Right atrium auricular region (tissue), 2 donors: ENCODE results near the gene USP3. TPM values are rescaled to one million over a fixed set of nuclear protein-coding genes. Genes with fewer than 3 reads are reported as not detected.

Experiments
- DNase-seq: peaks from one replicate; pipeline ENCODE4 v3.0.0-alpha.2; 2019; ENCODE audit warnings: low spot score
- H3K27ac ChIP-seq, 2 donors: fragments of 200-600 bp; sonication (generic); 1 replicate in 1 of 2; 2 replicates in 1 of 2; pipeline ENCODE4 v1.5.1; 2016 to 2019
- H3K27me3 ChIP-seq, 2 donors: fragments of 200-600 bp; sonication (generic); one replicate each; pipeline versions ENCODE4 v1.5.1 to v1.6.0; 2017 to 2019
- H3K36me3 ChIP-seq: fragments of 200-600 bp; sonication (generic); one replicate; pipeline ENCODE4 v1.5.1; 2016
- H3K4me1 ChIP-seq, 2 donors: fragments of 200-600 bp; sonication (generic); one replicate each; pipeline versions ENCODE4 v1.5.1 to v1.6.0; 2017 to 2019
- H3K4me3 ChIP-seq, 2 donors: fragments of 200-600 bp; sonication (generic); 1 replicate in 1 of 2; 2 replicates in 1 of 2; pipeline ENCODE4 v1.5.1; 2017 to 2019; ENCODE audit warnings: mild to moderate bottlenecking in 1 of 2, moderate library complexity in 1 of 2
- H3K9me3 ChIP-seq, 2 donors: fragments of 200-600 bp; sonication (generic); one replicate each; pipeline ENCODE4 v1.5.1; 2019
- CTCF ChIP-seq, 2 donors: fragments of 200-600 bp; sonication (generic); IDR thresholded peaks; one replicate each; pipeline ENCODE4 v1.5.1; 2019; ENCODE audit warnings: antibody characterized with exemption in 2 of 2
- total RNA-seq, 2 donors: library from RNA; depleted of rRNA; stranded (reverse); fragments of >200 nt; gene quantifications; one replicate each; pipeline ENCODE4 v1.1.0, GENCODE V29; 2016

Gene USP3
- total RNA-seq, 2 donors from 2014 or later: 12.3 to 18.5 TPM

GRCh38 chr15:63588826-63589225, 84.4 kb downstream of the USP3 start:
- no peak for TF ChIP-seq CTCF (IDR thresholded peaks at IDR 0.05)
- Histone ChIP-seq H3K4me3 (no peak overlapping the region), H3K9me3 (no peaks in the 10 kb centered on the region), H3K4me1 (no peaks in the 10 kb centered on the region), H3K27ac (no peak overlapping the region), H3K27me3 (no peaks in the 10 kb centered on the region), H3K36me3 (peaks cover 47% of the 10 kb centered on the region)
- no peak for DNase-seq

- no peak for DNase-seq
- Histone ChIP-seq H3K27me3 (no peaks in the 10 kb centered on the region), H3K27ac (no peak overlapping the region), H3K9me3 (no peaks in the 10 kb centered on the region), H3K4me1 (peaks cover 0 to 44% of the 10 kb centered on the region in 2 donors), H3K4me3 (no peak overlapping the region), H3K36me3 (peaks cover 37% of the 10 kb centered on the region)
- no peak for TF ChIP-seq CTCF (IDR thresholded peaks at IDR 0.05)
Observed at GRCh38 chr15:63593705-63594671, 89.6 kb downstream of the USP3 start.

GRCh38 chr15:63595065-63595464, 90.7 kb downstream of the USP3 start:
- Histone ChIP-seq H3K36me3 (peaks cover 26% of the 10 kb centered on the region), H3K4me1 (peaks cover 0 to 54% of the 10 kb centered on the region in 2 donors)
- no peak for DNase-seq

GRCh38 chr15:63595688-63596087, 91.3 kb downstream of the USP3 start:
- Histone ChIP-seq H3K36me3 (peaks cover 22% of the 10 kb centered on the region), H3K27me3 (no peaks in the 10 kb centered on the region), H3K4me1 (peaks cover 0 to 58% of the 10 kb centered on the region in 2 donors), H3K9me3 (no peaks in the 10 kb centered on the region), H3K27ac (peak overlapping the region; percentile 92 to 93), H3K4me3 (no peak overlapping the region)
- no peak for TF ChIP-seq CTCF (IDR thresholded peaks at IDR 0.05)
- no peak for DNase-seq

More at GRCh38 chr15:63595065-63595464, 90.7 kb downstream of the USP3 start:
- Histone ChIP-seq H3K27me3 (no peaks in the 10 kb centered on the region), H3K9me3 (no peaks in the 10 kb centered on the region), H3K27ac (peak overlapping the region in 1 of 2 donors; percentile 17), H3K4me3 (no peak overlapping the region)
- no peak for TF ChIP-seq CTCF (IDR thresholded peaks at IDR 0.05)

- H3K27me3 ChIP-seq: no peaks in the 10 kb centered on the region
- peak overlapping the region in 1 of 2 donors; percentile 61 for H3K4me3 ChIP-seq
- H3K27ac ChIP-seq: peak overlapping the region; percentile 92 to 93
- peaks cover 13% of the 10 kb centered on the region for H3K36me3 ChIP-seq
- H3K9me3 ChIP-seq: no peaks in the 10 kb centered on the region
- no peak for TF ChIP-seq CTCF (IDR thresholded peaks at IDR 0.05)
- peaks cover 0 to 61% of the 10 kb centered on the region in 2 donors for H3K4me1 ChIP-seq
- no peak for DNase-seq
Observed at GRCh38 chr15:63596676-63597037, 92.3 kb downstream of the USP3 start.
